Loucy (cell line): Measurements from ENCODE around the gene GRIA3.

Experiments
- H2AFZ ChIP-seq: fragments of 200-600 bp; sonication (generic); 2 replicates; pipeline ENCODE4 v1.6.0; 2016; ENCODE audit warnings: antibody characterized with exemption, mild to moderate bottlenecking, low read length, moderate library complexity
- H3F3A ChIP-seq: fragments of 200-600 bp; 2 replicates; pipeline ENCODE4 v1.6.0; 2016; ENCODE audit warnings: antibody characterized with exemption, low read depth, mild to moderate bottlenecking
- H3K27me3 ChIP-seq: fragments of 200-600 bp; sonication (generic); 2 replicates; pipeline ENCODE4 v1.6.1; 2014; ENCODE audit warnings: low read length, mild to moderate bottlenecking; ENCODE audit not compliant: insufficient read depth, poor library complexity, severe bottlenecking
- H3K36me3 ChIP-seq: fragments of 200-600 bp; sonication (generic); 2 replicates; pipeline ENCODE4 v1.6.1; 2016; ENCODE audit warnings: low read length; ENCODE audit not compliant: insufficient read depth
- H3K4me1 ChIP-seq: fragments of 200-600 bp; sonication (generic); 2 replicates; pipeline ENCODE4 v1.5.1; 2014; ENCODE audit warnings: low read length, mild to moderate bottlenecking; ENCODE audit not compliant: insufficient read depth, poor library complexity, severe bottlenecking
- H3K4me2 ChIP-seq: fragments of 200-600 bp; sonication (generic); 2 replicates; pipeline ENCODE4 v1.6.0; 2014; ENCODE audit warnings: antibody characterized with exemption, low read length, low read depth, mild to moderate bottlenecking; ENCODE audit not compliant: poor library complexity, severe bottlenecking
- H3K4me3 ChIP-seq: fragments of 200-600 bp; sonication (generic); 2 replicates; pipeline ENCODE4 v1.5.1; 2014; ENCODE audit warnings: low read length, mild to moderate bottlenecking, mixed read lengths; ENCODE audit not compliant: poor library complexity, severe bottlenecking
- H3K79me2 ChIP-seq: fragments of 200-600 bp; sonication (generic); 2 replicates; pipeline ENCODE4 v1.6.1; 2014; ENCODE audit warnings: low read length; ENCODE audit not compliant: insufficient read depth
- H3K9ac ChIP-seq: fragments of 200-600 bp; sonication (generic); 2 replicates; pipeline ENCODE4 v1.6.0; 2014; ENCODE audit warnings: mild to moderate bottlenecking, low read depth, low read length, moderate library complexity; ENCODE audit not compliant: poor library complexity, severe bottlenecking
- H3K9me2 ChIP-seq: fragments of 200-600 bp; sonication (generic); replicated peaks from 2 replicates; pipeline ENCODE4 v1.6.1; 2016; ENCODE audit warnings: low read depth, low read length, mixed read lengths
- H3K9me3 ChIP-seq: fragments of 200-600 bp; sonication (generic); 2 replicates; pipeline ENCODE4 v1.6.1; 2014; ENCODE audit warnings: mild to moderate bottlenecking, antibody characterized with exemption, low read length, low read depth; ENCODE audit not compliant: insufficient read depth
- H4K20me1 ChIP-seq: fragments of 200-600 bp; sonication (generic); 2 replicates; pipeline ENCODE4 v1.6.0; 2014; ENCODE audit warnings: antibody characterized with exemption, low read length, mild to moderate bottlenecking; ENCODE audit not compliant: insufficient read depth, poor library complexity, severe bottlenecking
- EZH2phosphoT487 ChIP-seq: fragments of 200-600 bp; IDR thresholded peaks from 2 replicates; pipeline ENCODE4 v1.6.1; 2018; ENCODE audit warnings: antibody characterized with exemption, mild to moderate bottlenecking, moderate library complexity, borderline replicate concordance
- TF ChIP-seq, protein P1 (sequence below): fragments of 200-600 bp; sonication (generic); conservative IDR thresholded peaks from 2 replicates; pipeline ENCODE4 v1.5.1; 2014; ENCODE audit warnings: mild to moderate bottlenecking, antibody characterized with exemption, low read length

Gene GRIA3

DNA sequence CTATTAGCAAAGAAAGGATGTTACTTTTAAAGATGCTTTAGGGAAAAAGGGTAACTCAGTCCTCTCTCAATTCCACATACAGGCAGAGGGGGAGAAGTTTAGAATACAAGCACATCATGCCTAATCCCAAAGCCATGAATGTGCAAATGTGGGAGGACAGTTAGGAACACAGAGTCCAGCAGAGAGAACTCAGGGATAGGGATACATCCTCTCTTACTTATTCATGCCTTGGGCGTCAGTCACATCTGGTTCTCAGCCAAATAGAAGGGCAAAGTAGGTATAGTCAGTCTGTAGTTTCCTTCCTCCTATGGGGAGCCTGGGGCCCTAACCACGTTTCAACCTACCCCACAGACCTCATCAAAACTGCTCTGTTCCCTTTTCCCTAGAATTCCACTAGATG is 87.8 kb downstream of the GRIA3 start:
- Histone ChIP-seq H3K36me3 (no peaks in the 10 kb centered on the region), H3K9me3 (no peaks in the 10 kb centered on the region), H3F3A (no peaks in the 10 kb centered on the region), H3K4me1 (no peaks in the 10 kb centered on the region), H3K9ac (no peak overlapping the region), H3K4me3 (no peak overlapping the region), H3K9me2 (no peaks in the 10 kb centered on the region), H3K27me3 (no peaks in the 10 kb centered on the region), H2AFZ (no peak overlapping the region), H3K79me2 (no peaks in the 10 kb centered on the region), H3K4me2 (no peak overlapping the region), H4K20me1 (no peaks in the 10 kb centered on the region)
- no peak for TF ChIP-seq EZH2phosphoT487
- TF ChIP-seq, protein P1, sequence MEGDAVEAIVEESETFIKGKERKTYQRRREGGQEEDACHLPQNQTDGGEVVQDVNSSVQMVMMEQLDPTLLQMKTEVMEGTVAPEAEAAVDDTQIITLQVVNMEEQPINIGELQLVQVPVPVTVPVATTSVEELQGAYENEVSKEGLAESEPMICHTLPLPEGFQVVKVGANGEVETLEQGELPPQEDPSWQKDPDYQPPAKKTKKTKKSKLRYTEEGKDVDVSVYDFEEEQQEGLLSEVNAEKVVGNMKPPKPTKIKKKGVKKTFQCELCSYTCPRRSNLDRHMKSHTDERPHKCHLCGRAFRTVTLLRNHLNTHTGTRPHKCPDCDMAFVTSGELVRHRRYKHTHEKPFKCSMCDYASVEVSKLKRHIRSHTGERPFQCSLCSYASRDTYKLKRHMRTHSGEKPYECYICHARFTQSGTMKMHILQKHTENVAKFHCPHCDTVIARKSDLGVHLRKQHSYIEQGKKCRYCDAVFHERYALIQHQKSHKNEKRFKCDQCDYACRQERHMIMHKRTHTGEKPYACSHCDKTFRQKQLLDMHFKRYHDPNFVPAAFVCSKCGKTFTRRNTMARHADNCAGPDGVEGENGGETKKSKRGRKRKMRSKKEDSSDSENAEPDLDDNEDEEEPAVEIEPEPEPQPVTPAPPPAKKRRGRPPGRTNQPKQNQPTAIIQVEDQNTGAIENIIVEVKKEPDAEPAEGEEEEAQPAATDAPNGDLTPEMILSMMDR = no peak

DNA sequence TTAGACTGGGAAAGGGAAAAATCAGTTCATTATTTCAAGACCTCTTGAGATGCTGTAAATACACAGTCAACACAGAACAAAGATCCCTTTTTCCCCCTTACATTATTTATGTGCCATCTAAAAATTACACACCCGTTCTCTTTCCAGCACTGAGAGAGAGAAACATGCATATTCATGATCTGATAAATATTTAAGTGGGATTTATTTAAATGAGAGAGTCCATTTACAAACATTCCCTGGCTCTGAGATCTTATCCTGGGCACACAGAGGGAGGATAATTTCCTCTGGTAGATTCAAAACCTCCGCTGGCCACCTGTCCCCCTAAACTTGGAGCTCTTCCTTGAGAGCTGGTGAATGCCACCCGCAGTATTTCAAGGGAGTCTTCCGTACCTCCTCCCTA is 88.6 kb downstream of the GRIA3 start:
- Histone ChIP-seq H3K4me3 (no peak overlapping the region), H3K9me3 (no peaks in the 10 kb centered on the region), H4K20me1 (no peaks in the 10 kb centered on the region), H3K79me2 (no peaks in the 10 kb centered on the region), H3K36me3 (no peaks in the 10 kb centered on the region), H3K27me3 (no peaks in the 10 kb centered on the region), H3K4me2 (no peak overlapping the region), H3K9me2 (no peaks in the 10 kb centered on the region), H3K4me1 (no peaks in the 10 kb centered on the region), H3F3A (no peaks in the 10 kb centered on the region), H3K9ac (no peak overlapping the region), H2AFZ (no peak overlapping the region)
- no peak for TF ChIP-seq EZH2phosphoT487
- TF ChIP-seq, protein P1 = no peak

DNA sequence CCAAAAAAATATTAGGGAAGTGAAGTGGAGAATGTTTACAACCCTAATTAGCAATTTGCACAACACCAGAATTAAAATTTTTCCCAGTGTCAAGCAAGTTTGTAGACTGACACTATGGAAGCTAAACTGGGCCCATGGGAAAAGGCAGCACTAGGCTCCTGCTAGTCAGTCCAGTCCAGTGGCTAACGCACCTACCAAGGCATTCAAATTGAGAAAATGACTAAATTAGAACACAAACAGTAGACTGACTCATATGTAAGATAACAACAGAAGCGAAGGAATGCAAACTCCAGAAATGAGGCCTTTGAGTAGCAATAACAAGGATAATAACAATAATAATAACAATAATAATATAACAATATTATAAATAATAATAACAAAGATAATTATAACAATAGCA is 90.7 kb downstream of the GRIA3 start:
- Histone ChIP-seq H3F3A (no peaks in the 10 kb centered on the region), H3K9me3 (no peaks in the 10 kb centered on the region), H3K79me2 (no peaks in the 10 kb centered on the region), H3K4me2 (no peak overlapping the region), H2AFZ (no peak overlapping the region), H3K4me3 (no peak overlapping the region), H3K27me3 (no peaks in the 10 kb centered on the region), H3K4me1 (no peaks in the 10 kb centered on the region), H3K9ac (no peak overlapping the region), H4K20me1 (no peaks in the 10 kb centered on the region), H3K36me3 (no peaks in the 10 kb centered on the region), H3K9me2 (no peaks in the 10 kb centered on the region)
- TF ChIP-seq, protein P1 = no peak
- no peak for TF ChIP-seq EZH2phosphoT487
